ENCODE measurements around the gene NHERF1.

The NHERF1 gene

DNA sequence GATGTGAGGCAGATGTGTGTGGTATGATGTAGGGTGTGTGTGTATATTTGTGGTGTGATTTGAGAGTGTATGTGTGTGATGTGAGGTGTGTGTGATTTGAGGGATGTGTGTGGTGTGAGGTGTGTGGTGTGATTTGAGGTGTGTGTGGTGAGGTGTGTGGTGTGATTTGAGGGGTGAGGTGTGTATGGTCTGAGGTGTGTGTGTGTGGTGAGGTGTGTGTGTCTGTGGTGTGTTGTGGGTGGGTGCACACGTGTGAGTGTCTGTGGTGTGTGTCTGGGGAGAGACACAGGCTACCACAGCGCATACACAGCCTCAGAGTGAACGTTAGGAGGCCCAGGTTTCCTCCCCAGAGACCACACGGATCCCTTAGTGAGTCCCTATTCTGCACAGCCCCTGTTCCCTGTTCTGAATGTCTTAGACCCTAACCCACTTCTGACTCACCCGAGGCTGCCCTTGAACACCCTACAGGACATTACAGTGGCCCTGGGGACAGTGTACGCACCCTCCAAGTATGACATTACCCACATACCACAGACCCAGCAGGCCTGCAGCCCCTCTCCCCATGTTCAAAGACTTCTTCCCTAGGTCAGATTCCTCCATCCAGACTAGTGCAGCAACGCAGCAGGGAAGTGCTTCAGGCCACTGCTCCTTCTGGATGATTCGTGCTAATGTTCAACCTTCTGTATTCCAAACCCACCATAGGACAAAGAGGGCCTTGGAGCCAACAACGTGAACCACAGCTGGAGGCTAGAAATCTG, 14.9 kb upstream of the NHERF1 start:
- DNase-seq = no peak

- no peak for DNase-seq
Measured at GRCh38 chr17:74734256-74734655, 14.2 kb upstream of the NHERF1 start.

- peak; percentile 71 for DNase-seq
Measured at GRCh38 chr17:74736513-74737298, 11.7 kb upstream of the NHERF1 start, which contains the start of gene RAB37. TSS of gene RAB37 (plus strand) at chr17:74737256. CDS start at chr17:74737273, 17 bp downstream.

- peak; percentile 66 for DNase-seq
Measured at GRCh38 chr17:74737299-74738050, 11.0 kb upstream of the NHERF1 start.

DNA sequence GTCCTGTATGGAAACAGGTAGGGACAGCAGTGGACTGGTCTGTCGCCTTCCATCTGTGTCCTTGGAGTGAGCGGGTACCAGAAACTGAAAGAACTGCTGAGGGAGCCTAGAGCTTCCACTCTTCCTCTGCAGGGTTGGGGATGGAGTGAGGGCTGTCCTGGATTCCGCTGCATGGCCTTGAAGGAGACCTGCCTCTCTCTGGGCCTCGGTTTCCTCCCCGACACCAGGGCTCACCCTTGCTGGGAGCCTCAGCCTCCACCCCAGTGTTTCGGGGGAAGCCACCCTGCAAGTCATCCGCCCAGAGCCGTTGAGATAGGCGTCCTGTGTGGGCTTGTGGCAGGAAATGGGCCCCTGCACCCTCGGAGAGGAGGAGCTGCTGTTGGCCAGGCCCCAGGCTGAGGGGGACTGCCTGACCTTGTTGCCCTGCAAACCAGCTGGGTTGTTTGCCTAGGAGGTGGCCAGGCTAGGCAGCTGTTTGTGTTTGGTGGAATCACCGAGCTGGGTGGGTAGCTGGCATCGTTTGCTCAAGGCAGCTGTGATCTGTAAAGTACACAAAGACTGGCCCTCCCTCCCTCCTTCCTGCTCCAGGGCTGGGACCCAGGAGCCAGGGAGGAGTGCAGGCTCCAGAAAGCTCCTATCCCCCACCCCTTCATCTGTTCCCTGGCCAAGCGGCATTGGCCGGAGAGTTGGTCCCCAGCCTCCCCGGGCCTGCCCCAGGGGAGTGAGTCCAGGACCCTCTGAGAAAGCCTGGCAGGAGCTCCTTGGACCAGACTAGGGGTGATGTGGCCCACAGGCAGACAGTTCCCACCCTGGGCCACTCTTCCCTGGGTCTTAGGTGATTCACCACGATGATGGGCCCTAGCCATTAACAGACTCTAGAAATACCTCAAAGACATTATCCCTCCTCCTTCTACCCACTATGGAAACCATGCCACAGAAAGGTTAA, 10.1 kb upstream of the NHERF1 start:
- DNase-seq = peak; percentile 85

DNA sequence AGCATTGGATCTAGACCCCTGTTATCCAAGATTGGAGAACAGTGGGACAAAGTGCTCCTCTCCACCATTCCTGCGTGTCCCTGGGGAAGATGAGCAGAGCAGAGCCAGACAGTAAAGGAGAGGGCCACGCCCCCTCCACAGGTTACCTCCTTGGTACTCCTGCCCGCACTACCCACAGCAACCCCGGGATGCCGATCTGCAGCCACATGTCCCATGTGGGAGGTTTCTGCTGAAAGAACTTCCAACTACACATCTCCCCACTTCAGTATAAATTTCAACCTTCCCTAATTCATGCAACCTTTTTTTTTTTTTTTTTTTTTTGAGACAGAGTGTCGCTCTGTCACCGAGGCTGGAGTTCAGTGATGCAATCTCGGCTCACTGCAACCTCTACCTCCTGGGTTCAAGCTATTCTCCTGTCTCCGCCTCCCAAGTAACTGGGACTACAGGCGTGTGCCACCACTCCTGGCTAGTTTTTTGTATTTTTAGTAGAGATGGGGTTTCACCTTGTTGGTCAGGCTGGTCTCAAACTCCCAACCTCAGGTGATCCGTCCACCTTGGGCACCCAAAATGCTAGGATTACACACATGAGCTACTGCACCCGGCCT, 9.1 kb upstream of the NHERF1 start:
- peak; percentile 60 for DNase-seq

DNA sequence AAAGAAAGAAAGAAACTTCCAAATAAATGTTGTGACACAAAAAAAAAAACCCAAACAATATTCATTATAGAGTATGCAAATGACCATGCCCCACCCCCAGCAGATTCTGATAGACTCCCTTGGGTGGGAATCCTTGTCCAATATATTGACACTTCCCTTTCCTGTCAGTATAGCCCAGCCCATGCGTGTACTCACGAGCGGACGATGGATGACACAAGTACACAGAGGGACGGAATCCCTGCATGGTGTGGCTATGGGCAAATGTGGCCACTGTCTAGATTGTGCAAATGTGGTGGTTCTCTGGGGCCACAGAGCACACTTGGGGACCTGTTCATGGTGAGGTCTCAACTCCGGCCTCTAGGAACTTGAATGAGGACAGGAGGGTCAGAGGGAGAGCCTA, 8.3 kb upstream of the NHERF1 start:
- no peak for DNase-seq

GRCh38 chr17:74740641-74741387, 7.6 kb upstream of the NHERF1 start:
- no peak for DNase-seq

- DNase-seq = peak; percentile 77
Measured at GRCh38 chr17:74742153-74742515, 6.3 kb upstream of the NHERF1 start.

DNA sequence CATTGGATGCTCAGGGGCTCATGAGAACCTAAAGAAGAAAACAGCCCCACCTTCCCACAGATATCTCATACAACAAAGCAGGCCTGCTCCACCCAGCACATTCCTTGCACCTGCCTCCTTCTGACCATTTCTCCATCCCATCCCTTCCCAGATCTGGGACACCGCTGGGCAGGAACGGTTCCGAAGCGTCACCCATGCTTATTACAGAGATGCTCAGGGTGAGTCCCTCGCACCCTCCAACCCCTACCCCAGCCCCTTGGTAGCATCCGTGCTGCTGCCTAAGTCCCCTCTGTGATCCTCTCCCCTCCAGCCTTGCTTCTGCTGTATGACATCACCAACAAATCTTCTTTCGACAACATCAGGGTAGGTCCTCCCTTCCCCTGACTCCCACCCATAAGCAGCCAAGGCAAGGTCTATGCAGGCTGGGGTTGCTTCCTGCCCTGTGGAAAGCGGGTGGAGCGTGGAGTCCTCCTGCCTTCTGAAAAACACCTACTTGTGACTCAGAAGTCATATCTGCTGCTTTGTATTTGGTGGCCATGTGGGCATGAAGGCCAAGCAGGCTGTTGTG, 5.4 kb upstream of the NHERF1 start:
- DNase-seq = peak; percentile 49

GRCh38 chr17:74743755-74744154, 4.7 kb upstream of the NHERF1 start:
- no peak for DNase-seq

GRCh38 chr17:74744349-74744713, 4.1 kb upstream of the NHERF1 start:
- no peak for DNase-seq

DNA sequence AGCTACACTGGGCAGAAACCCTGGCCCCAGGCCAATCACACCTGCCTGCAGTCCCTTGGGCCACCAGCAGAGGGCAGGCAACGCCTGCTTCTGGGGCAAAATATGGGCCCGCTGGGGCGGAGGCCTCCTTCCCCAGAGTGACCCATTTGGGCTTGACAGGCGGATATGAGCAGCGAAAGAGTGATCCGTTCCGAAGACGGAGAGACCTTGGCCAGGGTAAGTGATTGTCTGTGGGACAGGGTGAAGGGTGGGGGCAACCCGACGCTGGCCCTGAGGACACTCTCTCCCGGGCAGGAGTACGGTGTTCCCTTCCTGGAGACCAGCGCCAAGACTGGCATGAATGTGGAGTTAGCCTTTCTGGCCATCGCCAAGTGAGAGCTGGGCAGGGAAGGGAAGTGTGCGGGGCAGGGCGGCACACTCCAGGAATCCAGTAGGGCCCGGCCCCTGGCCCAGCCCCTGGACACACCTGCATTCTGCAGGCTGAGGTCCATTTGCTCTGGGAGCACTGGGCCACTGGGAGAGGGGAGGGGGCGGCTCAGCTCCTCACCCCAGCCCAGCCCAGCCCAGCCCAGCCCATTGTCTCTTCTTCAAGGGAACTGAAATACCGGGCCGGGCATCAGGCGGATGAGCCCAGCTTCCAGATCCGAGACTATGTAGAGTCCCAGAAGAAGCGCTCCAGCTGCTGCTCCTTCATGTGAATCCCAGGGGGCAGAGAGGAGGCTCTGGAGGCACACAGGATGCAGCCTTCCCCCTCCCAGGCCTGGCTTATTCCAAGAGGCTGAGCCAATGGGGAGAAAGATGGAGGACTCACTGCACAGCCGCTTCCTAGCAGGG, 3.5 kb upstream of the NHERF1 start:
- peak; percentile 85 for DNase-seq

GRCh38 chr17:74745548-74746177, 2.8 kb upstream of the NHERF1 start:
- no peak for DNase-seq

- DNase-seq = no peak
Measured at GRCh38 chr17:74746376-74746775, 2.1 kb upstream of the NHERF1 start.

- peak; percentile 44 for DNase-seq
Measured at GRCh38 chr17:74746922-74747321, 1.5 kb upstream of the NHERF1 start.

DNA sequence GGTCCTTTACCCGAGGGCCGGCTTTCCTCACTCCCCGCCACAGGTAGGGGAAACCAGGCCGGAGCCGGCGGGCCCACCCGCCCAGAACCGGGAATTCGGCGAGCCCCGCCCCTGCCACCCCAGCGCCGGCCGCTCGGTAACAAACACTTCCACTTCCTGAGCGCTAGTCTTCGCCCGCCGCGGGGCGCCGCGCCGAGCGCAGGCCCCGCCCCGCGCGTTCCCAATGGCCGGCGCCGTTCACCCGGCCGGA, 224 bp upstream of the NHERF1 start:
- no peak for DNase-seq

GRCh38 chr17:74749279-74750038, 1.0 kb downstream of the NHERF1 start:
- peak; percentile 67 for DNase-seq

DNA sequence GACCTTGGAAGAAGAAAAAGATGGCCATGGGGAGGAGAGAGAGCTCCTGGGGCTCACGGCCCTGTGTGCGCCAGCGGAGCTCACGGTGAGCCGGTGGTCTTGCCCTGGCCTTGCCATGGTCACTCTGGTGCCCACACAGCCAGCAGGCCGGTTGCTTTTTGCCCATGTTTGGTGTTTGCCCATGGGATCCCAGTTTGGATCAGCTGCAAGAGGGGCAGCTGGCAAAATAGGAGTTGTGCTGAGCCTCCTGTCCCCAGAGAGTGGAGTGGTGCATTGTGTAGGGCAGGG, 1.6 kb downstream of the NHERF1 start:
- no peak for DNase-seq
